ENCODE data around the gene ISG20L2.

ISG20L2 gene

GRCh38 chr1:156728599-156729462, at the start of gene ISG20L2:
TSS of gene ISG20L2 (minus strand) at chr1:156728766. CDS start at chr1:156727652, 1,114 bp downstream.
- TF ChIP-seq JUND (IDR thresholded peaks at IDR 0.05; ENCODE audit: low read depth), result no peak
- DNase-seq (ENCODE audit: low read depth in 1 of 2, low spot score in 1 of 2), result peak; percentile 92 to 99
- in situ Hi-C loops (cut with HindIII; ENCODE audit: low pct_unique_long_range_greater_than_20kb, low sequenced_read_pairs), result no loop called here

DNA sequence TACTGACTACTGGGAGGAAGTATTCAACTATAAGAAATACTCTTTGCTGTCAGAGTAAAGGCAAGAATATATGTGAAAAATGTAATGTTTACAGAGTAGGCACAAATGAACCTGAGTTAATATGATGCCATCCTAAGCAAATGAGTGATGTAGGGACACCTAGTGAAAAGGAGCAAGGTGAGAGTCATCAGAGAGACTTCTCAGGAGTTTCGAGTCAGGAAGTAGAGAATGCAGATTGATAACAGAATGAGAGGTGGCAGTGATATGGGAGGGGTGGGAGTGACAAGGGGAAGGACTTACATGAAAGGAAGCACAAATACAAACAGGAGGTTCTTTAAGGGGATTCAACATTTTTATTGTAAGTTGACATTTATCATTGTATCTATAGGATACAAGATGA, 49.0 kb upstream of the ISG20L2 start:
- TF ChIP-seq JUND (IDR thresholded peaks at IDR 0.05; ENCODE audit: low read depth), result no peak
- no peak for DNase-seq (ENCODE audit: low read depth in 1 of 2, low spot score in 1 of 2)
- in situ Hi-C loops (cut with HindIII; ENCODE audit: low pct_unique_long_range_greater_than_20kb, low sequenced_read_pairs), result no loop called here

DNA sequence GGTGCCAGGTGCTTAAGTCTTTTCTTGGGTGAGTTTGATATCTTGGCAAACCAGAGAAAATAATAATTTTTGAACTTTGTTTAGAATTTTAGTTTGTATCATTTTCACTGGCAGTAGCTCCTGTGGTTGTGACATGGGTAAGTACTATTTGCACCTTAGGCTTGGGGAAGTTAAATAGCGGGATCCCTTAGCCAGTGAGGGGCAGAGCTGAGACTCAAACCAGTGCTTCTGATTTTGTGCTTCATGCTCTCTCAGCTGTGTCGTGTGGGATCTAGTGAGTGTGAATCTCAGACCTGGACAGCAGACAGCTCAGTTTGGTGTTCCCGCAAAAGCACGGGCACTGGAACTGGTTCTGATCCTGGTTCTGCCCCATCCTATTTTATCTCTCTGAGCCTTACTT, 48.4 kb upstream of the ISG20L2 start:
- TF ChIP-seq JUND (IDR thresholded peaks at IDR 0.05; ENCODE audit: low read depth), result no peak

DNA sequence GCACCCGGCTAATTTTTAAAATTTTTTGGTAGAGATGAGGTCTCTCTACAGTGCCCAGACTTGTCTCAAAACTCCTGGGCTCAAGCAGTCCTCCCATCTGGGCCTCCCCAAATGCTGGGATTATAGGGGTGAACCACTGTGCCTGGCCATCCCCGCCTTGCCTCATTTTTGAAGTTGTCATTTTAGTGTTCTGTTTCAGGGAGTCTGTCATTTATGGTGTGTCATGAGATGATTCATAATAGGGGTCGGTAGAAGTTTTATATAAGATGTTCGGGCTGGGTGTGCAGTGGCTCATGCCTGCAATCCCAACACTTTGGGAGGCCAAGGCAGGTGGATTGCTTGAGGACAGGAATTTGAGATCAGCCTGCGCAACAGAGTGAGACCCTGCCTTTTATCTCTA, 47.2 kb upstream of the ISG20L2 start:
- DNase-seq (ENCODE audit: low read depth in 1 of 2, low spot score in 1 of 2), result no peak
- in situ Hi-C loops (cut with HindIII; ENCODE audit: low pct_unique_long_range_greater_than_20kb, low sequenced_read_pairs), result no loop called here
- no peak for TF ChIP-seq JUND (IDR thresholded peaks at IDR 0.05; ENCODE audit: low read depth)

More for the DNA sequence above, 48.4 kb upstream of the ISG20L2 start:
- no peak for DNase-seq (ENCODE audit: low read depth in 1 of 2, low spot score in 1 of 2)
- in situ Hi-C loops (cut with HindIII; ENCODE audit: low pct_unique_long_range_greater_than_20kb, low sequenced_read_pairs), result no loop called here

GRCh38 chr1:156773607-156774006, 45.0 kb upstream of the ISG20L2 start:
- no peak for TF ChIP-seq JUND (IDR thresholded peaks at IDR 0.05; ENCODE audit: low read depth)

GRCh38 chr1:156772728-156773497, 44.3 kb upstream of the ISG20L2 start:
- no peak for DNase-seq (ENCODE audit: low read depth in 1 of 2, low spot score in 1 of 2)
- no peak for TF ChIP-seq JUND (IDR thresholded peaks at IDR 0.05; ENCODE audit: low read depth)
- in situ Hi-C loops (cut with HindIII; ENCODE audit: low pct_unique_long_range_greater_than_20kb, low sequenced_read_pairs), result no loop called here

More at GRCh38 chr1:156773607-156774006, 45.0 kb upstream of the ISG20L2 start:
- in situ Hi-C loops (cut with HindIII; ENCODE audit: low pct_unique_long_range_greater_than_20kb, low sequenced_read_pairs), result no loop called here
- peak in 1 of 2 experiments; percentile 24 for DNase-seq (ENCODE audit: low read depth in 1 of 2, low spot score in 1 of 2)

DNA sequence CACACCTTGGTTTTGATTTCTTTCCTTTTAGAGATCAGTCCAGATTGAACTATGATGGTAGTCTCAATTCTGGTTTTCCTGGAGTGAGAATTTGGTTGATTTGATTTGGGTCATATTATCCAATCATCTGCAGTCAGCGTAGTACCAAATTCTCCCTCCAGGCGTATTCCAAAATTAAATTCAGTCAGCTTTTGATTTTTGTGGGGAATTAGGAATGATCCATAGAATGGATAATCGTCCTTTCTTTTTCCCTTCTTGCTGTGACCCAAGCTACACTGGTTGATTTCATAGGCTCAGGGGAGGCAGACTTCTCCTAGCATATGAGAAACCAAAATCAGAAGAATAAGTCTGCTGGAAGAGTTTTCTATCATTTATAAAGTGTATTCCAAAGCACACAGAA, 43.7 kb upstream of the ISG20L2 start:
- in situ Hi-C loops (cut with HindIII; ENCODE audit: low pct_unique_long_range_greater_than_20kb, low sequenced_read_pairs), result no loop called here
- DNase-seq (ENCODE audit: low read depth in 1 of 2, low spot score in 1 of 2), result no peak
- TF ChIP-seq JUND (IDR thresholded peaks at IDR 0.05; ENCODE audit: low read depth), result no peak

GRCh38 chr1:156768610-156769295, 40.2 kb upstream of the ISG20L2 start:
- in situ Hi-C loops (cut with HindIII; ENCODE audit: low pct_unique_long_range_greater_than_20kb, low sequenced_read_pairs), result no loop called here
- DNase-seq (ENCODE audit: low read depth in 1 of 2, low spot score in 1 of 2), result no peak
- TF ChIP-seq JUND (IDR thresholded peaks at IDR 0.05; ENCODE audit: low read depth), result no peak

DNA sequence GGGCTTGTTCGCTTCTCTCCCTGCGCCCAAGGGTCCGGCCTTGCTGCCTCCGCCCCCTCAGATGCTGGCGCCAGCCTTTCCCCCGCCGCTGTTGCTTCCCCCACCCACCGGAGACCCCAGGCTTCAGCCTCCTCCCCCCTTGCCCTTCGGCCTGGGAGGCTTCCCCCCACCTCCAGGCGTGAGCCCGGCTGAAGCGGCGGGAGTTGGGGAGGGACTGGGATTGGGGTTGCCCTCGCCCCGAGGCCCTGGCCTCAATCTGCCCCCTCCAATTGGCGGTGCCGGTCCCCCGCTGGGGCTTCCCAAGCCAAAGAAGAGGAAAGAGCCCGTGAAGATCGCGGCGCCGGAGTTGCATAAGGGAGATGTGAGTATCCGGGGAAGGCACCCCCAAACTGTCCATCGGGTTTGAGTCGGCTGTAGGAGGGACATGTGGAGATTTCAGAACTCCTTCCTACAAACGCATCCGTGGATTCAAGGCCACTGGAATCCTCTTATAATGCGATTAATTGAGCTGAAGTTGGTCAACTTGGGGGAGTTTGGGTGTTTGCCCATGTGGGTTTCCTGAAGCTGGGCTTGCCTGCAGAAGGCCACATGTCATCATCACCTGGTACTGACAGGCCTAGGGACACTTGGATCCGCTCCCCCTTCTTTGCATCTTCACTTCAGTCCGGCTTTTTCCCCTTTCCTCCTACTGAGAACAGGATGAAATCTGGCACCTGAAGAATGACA, 39.5 kb upstream of the ISG20L2 start:
- peak in 1 of 2 experiments; percentile 29 for DNase-seq (ENCODE audit: low read depth in 1 of 2, low spot score in 1 of 2)
- no peak for TF ChIP-seq JUND (IDR thresholded peaks at IDR 0.05; ENCODE audit: low read depth)
- in situ Hi-C loops (cut with HindIII; ENCODE audit: low pct_unique_long_range_greater_than_20kb, low sequenced_read_pairs), result no loop called here

- TF ChIP-seq JUND (IDR thresholded peaks at IDR 0.05; ENCODE audit: low read depth), result no peak
- peak; percentile 76 to 100 for DNase-seq (ENCODE audit: low read depth in 1 of 2, low spot score in 1 of 2)
- in situ Hi-C loops (cut with HindIII; ENCODE audit: low pct_unique_long_range_greater_than_20kb, low sequenced_read_pairs), result no loop called here
Observed at GRCh38 chr1:156767101-156767878, 38.7 kb upstream of the ISG20L2 start, which contains the start of gene PRCC. TSS of gene PRCC (plus strand) at chr1:156767535. CDS start at chr1:156767772, 237 bp downstream.

Data from T47D (cell line).